NT2/D1 (cell line): Measurements from ENCODE around the gene RBPJ.

Source experiments
- SUZ12 ChIP-seq: IDR thresholded peaks from 2 replicates; pipeline ENCODE4 v1.6.1; 2011; ENCODE audit not compliant: insufficient read length, insufficient read depth; ENCODE audit errors: extremely low read depth
- YY1 ChIP-seq: IDR thresholded peaks from 2 replicates; pipeline ENCODE4 v1.6.1; 2011; ENCODE audit not compliant: insufficient read length, insufficient read depth
- ZNF274 ChIP-seq: IDR thresholded peaks from 2 replicates; pipeline ENCODE4 v1.6.1; 2011; ENCODE audit warnings: mild to moderate bottlenecking, low read depth, low read length

- TF ChIP-seq ZNF274 = no peak
- no peak for TF ChIP-seq YY1
- no peak for TF ChIP-seq SUZ12
These were observed 40.5 kb downstream of the RBPJ start for GRCh38 chr4:26361297-26361696.
